ENCODE results near the gene ADGRG6. TPM values are rescaled to one million over a fixed set of nuclear protein-coding genes. Genes with fewer than 3 reads are reported as not detected.

ADGRG6 gene
- total RNA-seq, 4 donors from 2014 or later: 15.7 to 43.3 (median 32.2) TPM

DNA sequence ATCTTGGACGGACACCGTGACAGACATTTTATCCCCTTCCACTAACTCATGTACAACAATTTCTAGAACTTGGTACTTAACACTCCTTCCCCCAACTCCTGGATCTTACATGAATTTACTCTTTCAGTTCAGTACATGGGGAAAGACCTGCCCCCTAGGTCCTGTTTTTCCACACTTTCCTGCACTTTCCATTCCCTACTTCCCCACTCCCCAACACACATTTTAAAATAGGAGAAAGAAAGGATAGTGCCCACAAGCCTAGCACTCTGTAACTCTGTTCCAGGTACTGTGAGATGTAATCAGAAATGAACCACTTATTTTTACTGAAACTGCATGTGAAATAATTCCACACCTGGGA lies 1.3 kb downstream of the ADGRG6 start:
- Histone ChIP-seq H3K27ac (no peak overlapping the region), H3K4me3 (peak overlapping the region in 2 of 4 donors; percentile 69 to 73), H3K27me3 (no peaks in the 10 kb centered on the region), H3K4me1 (no peaks in the 10 kb centered on the region), H3K36me3 (no peaks in the 10 kb centered on the region), H3K9me3 (no peaks in the 10 kb centered on the region)
- TF ChIP-seq POLR2A (IDR thresholded peaks at IDR 0.05): no peak
- TF ChIP-seq, protein P1, sequence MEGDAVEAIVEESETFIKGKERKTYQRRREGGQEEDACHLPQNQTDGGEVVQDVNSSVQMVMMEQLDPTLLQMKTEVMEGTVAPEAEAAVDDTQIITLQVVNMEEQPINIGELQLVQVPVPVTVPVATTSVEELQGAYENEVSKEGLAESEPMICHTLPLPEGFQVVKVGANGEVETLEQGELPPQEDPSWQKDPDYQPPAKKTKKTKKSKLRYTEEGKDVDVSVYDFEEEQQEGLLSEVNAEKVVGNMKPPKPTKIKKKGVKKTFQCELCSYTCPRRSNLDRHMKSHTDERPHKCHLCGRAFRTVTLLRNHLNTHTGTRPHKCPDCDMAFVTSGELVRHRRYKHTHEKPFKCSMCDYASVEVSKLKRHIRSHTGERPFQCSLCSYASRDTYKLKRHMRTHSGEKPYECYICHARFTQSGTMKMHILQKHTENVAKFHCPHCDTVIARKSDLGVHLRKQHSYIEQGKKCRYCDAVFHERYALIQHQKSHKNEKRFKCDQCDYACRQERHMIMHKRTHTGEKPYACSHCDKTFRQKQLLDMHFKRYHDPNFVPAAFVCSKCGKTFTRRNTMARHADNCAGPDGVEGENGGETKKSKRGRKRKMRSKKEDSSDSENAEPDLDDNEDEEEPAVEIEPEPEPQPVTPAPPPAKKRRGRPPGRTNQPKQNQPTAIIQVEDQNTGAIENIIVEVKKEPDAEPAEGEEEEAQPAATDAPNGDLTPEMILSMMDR (IDR thresholded peaks at IDR 0.05): no peak
- no peak for DNase-seq

DNA sequence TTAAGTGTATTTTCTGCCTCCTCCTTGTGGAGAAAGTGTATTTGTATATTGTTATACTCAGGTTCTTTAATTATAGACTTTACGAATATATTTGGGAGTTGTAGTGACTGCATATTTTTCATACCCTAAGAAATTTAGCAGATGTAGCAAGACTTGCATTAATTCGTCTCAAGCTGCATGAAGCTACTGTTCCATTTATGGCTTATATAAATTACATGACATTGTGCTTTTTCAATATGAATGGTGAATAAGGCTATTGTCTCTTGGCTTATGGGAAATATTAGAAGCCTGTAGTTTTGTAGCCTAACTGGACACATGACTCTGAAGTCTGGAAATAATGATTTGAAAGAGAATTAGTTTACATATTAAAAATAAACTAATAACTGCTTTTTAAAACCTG lies 2.4 kb downstream of the ADGRG6 start:
- Histone ChIP-seq H3K9me3 (no peaks in the 10 kb centered on the region), H3K4me1 (no peaks in the 10 kb centered on the region), H3K27ac (no peak overlapping the region), H3K27me3 (no peaks in the 10 kb centered on the region), H3K4me3 (no peak overlapping the region), H3K36me3 (no peaks in the 10 kb centered on the region)
- TF ChIP-seq, protein P1 (IDR thresholded peaks at IDR 0.05): no peak
- TF ChIP-seq POLR2A (IDR thresholded peaks at IDR 0.05): no peak
- no peak for DNase-seq

DNA sequence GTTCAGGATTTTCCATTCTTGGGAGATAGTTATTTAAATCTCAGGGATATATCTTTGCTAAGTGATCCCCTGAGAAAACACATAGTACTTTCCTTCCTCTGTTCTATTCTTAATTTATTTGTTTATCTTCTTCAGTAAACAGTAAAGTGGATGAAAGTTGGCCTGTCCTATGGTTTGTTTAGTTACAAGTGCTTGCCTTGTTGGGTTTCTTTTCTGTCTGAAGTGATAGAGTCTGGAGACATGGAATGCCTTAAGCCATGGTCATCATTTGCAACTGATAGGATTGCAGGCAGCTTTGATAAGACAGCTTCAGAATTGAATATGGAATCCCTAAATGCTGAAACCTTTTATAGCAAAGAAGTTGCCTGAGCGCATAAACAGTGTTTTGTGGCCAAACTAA lies 4.9 kb downstream of the ADGRG6 start:
- Histone ChIP-seq H3K27ac (no peak overlapping the region), H3K4me3 (no peak overlapping the region), H3K4me1 (no peaks in the 10 kb centered on the region), H3K9me3 (no peaks in the 10 kb centered on the region), H3K27me3 (no peaks in the 10 kb centered on the region), H3K36me3 (no peaks in the 10 kb centered on the region)
- DNase-seq: no peak
- TF ChIP-seq POLR2A (IDR thresholded peaks at IDR 0.05): no peak
- TF ChIP-seq, protein P1 (IDR thresholded peaks at IDR 0.05): no peak

DNA sequence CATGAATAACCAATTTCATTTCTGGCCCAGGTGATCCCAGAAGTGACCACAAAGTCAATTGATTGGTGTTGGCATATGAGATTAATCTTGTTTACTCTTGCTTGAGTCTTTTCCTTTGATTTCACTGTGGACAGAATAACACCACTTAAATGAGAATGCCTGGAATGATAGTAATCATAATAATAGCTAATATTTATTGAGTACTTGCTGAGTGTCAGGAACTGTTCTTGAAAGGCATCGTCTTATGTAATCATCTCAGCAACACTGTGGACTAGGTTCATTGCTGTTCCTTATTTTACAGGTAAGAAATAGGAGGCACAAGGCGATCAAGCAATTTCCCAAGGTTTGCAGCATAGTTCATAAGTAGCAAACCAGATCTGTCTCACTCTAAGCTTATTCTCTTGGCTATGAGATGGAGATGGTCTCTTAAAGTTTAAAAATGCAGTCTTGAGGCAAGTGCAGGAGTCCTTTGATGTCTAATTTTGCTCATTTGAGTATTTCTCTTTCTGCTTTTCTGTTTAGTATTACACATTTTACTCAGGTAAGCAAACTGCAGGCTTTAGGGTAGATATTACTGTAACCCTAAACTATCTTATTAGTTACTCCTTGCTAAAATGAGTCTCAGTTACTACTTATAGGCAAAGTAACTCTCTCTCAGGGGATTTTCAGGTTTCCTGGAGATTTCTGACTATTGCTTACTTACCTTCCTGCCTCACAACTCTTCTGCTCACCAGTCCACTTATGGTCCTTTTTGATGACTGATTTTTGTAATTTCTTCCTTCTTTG lies 6.3 kb downstream of the ADGRG6 start:
- no peak for DNase-seq

DNA sequence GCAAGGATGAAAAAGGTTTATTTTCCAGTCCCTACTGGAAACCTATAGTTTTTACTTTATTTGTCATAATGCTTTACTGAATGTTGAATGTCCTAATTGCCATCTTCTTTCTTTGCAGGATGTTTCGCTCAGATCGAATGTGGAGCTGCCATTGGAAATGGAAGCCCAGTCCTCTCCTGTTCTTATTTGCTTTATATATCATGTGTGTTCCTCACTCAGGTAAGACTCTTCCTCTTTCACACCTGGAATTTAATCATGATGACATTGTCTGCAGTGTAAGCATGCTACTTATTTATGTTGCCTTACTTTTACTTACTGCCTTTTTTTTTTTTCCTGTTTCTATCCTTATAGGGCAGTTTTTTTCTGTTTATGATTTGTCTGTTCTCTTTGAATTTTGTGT lies 7.6 kb downstream of the ADGRG6 start:
- Histone ChIP-seq H3K4me3 (no peak overlapping the region), H3K27ac (no peak overlapping the region), H3K4me1 (no peaks in the 10 kb centered on the region), H3K27me3 (no peaks in the 10 kb centered on the region), H3K9me3 (no peaks in the 10 kb centered on the region), H3K36me3 (no peaks in the 10 kb centered on the region)
- DNase-seq: no peak
- TF ChIP-seq POLR2A (IDR thresholded peaks at IDR 0.05): no peak
- TF ChIP-seq, protein P1 (IDR thresholded peaks at IDR 0.05): no peak

More for the DNA sequence above, 6.3 kb downstream of the ADGRG6 start:
- H3K4me3 ChIP-seq: no peak overlapping the region
- H3K27ac ChIP-seq: no peak overlapping the region
- TF ChIP-seq, protein P1 (IDR thresholded peaks at IDR 0.05): no peak
- TF ChIP-seq POLR2A (IDR thresholded peaks at IDR 0.05): no peak
- no peaks in the 10 kb centered on the region for H3K9me3 ChIP-seq
- no peaks in the 10 kb centered on the region for H3K36me3 ChIP-seq
- H3K4me1 ChIP-seq: no peaks in the 10 kb centered on the region
- H3K27me3 ChIP-seq: no peaks in the 10 kb centered on the region

Measured in Peyer's patch (tissue), 4 donors.